K562 (cell line): ENCODE measurements around the gene ROR2. TPM values are rescaled to one million over a fixed set of nuclear protein-coding genes. Genes with fewer than 3 reads are reported as not detected.

ENCODE experiments used
- ATAC-seq: fragments of 200-7000 bp; cut with Tn5 transposase; 3 replicates; pipeline ENCODE4 v1.9.1; 2020; ENCODE audit warnings: moderate library complexity
- BruUV-seq: library from RNA; stranded (reverse); fragments of 400-500 nt; replicated peaks from 2 replicates; lab custom pipeline; 2021; lab: Mats Ljungman, UMichigan
- CTCF ChIA-PET: fragments of 300-600 bp; formaldehyde crosslinking; extraction: SDS; loops from one replicate; lab custom pipeline; 2021; ENCODE audit warnings: low intra/inter-chr PET ratio; lab: Yijun Ruan, JAX
- POLR2A ChIA-PET: fragments of 300-600, 350-650 bp; sonication (Branson Sonifier 250); formaldehyde crosslinking; extraction: SDS; loops from one replicate; lab custom pipeline; 2021; ENCODE audit warnings: antibody characterized with exemption, inconsistent platforms; lab: Yijun Ruan, JAX
- DNase-seq, 4 experiments: peaks; one replicate each; pipeline versions ENCODE4 v3.0.0 to v3.0.0-alpha.2; 2011 to 2018; ENCODE audit warnings: low spot score in 3 of 4, mixed read lengths in 3 of 4; ENCODE audit errors: extremely low read depth in 1 of 4
- FAIRE-seq: peaks from 2 replicates; lab custom pipeline; 2011; peaks lifted over from hg19 to GRCh38; lab: Jason Lieb, UNC
- H2AFZ ChIP-seq: 2 replicates; pipeline ENCODE4 v1.6.0; 2011; ENCODE audit warnings: low read depth, low read length, control low read depth, inconsistent platforms
- H3K27ac ChIP-seq: fragments of 200-600 bp; 3 replicates; pipeline ENCODE4 v1.8.0; 2011; ENCODE audit warnings: low read depth, mild to moderate bottlenecking, control low read depth, inconsistent platforms, low read length, moderate library complexity, mixed read lengths; ENCODE audit errors: extremely low read depth
- H3K27me3 ChIP-seq, 2 experiments: fragments of 300-600 bp in 1 of 2; 2 replicates in 1 of 2; 3 replicates in 1 of 2; pipeline versions ENCODE4 v1.6.0 to v1.8.0; 2011; ENCODE audit warnings: inconsistent platforms in 2 of 2, low read length in 2 of 2, mild to moderate bottlenecking in 1 of 2, mixed read lengths in 1 of 2, moderate library complexity in 1 of 2; ENCODE audit not compliant: control insufficient read depth in 2 of 2, insufficient read depth in 2 of 2
- H3K36me3 ChIP-seq: fragments of 300-600 bp; 3 replicates; pipeline ENCODE4 v1.8.0; 2011; ENCODE audit warnings: mild to moderate bottlenecking, low read length, inconsistent platforms; ENCODE audit not compliant: control insufficient read depth, insufficient read depth
- H3K4me1 ChIP-seq, 2 experiments: fragments of 200-600 bp in 1 of 2; replicated peaks in 1 of 2; 2 replicates in 1 of 2; 3 replicates in 1 of 2; pipeline versions ENCODE4 v1.5.1 to v1.8.0; 2011; ENCODE audit warnings: inconsistent platforms in 2 of 2, low read length in 2 of 2, mild to moderate bottlenecking in 1 of 2, mixed read lengths in 1 of 2, moderate library complexity in 1 of 2; ENCODE audit not compliant: control insufficient read depth in 2 of 2, insufficient read depth in 2 of 2
- H3K4me2 ChIP-seq: 2 replicates; pipeline ENCODE4 v1.6.1; 2011; ENCODE audit warnings: low read length, control low read depth, inconsistent platforms, mixed read lengths; ENCODE audit not compliant: insufficient read depth
- H3K4me3 ChIP-seq: fragments of 200-600 bp; sonication (generic), shearing (Covaris generic); 2 replicates; pipeline ENCODE4 v1.5.1; 2016; ENCODE audit warnings: control low read depth, inconsistent platforms
- H3K79me2 ChIP-seq: fragments of 200-600 bp; 3 replicates; pipeline ENCODE4 v1.8.0; 2011; ENCODE audit warnings: low read length, inconsistent platforms; ENCODE audit not compliant: control insufficient read depth, insufficient read depth
- H3K9ac ChIP-seq, 2 experiments: 2 replicates each; pipeline versions ENCODE4 v1.6.0 to v1.6.1; 2011; ENCODE audit warnings: low read depth in 2 of 2, low read length in 2 of 2, control low read depth in 1 of 2, inconsistent platforms in 1 of 2, mild to moderate bottlenecking in 1 of 2, mixed read lengths in 1 of 2; ENCODE audit not compliant: insufficient read depth in 1 of 2
- H3K9me1 ChIP-seq: one replicate; pipeline ENCODE4 v1.6.0; 2011; ENCODE audit warnings: inconsistent platforms, mild to moderate bottlenecking, low read length, moderate library complexity; ENCODE audit not compliant: control insufficient read depth, insufficient read depth
- H3K9me3 ChIP-seq: replicated peaks from 2 replicates; pipeline ENCODE4 v1.5.1; 2011; ENCODE audit warnings: low read depth, low read length, inconsistent platforms; ENCODE audit not compliant: control insufficient read depth, insufficient read depth
- H4K20me1 ChIP-seq: replicated peaks from 2 replicates; pipeline ENCODE4 v1.6.1; 2011; ENCODE audit warnings: low read length, inconsistent platforms, mixed read lengths; ENCODE audit not compliant: control insufficient read depth, insufficient read depth
- E2F3 ChIP-seq: fragments of 250-450 bp; sonication (Bioruptor Pico); IDR thresholded peaks from 2 replicates; pipeline ENCODE4 v1.4.0; 2020; ENCODE audit warnings: mild to moderate bottlenecking
- FOXA3 ChIP-seq, 2 experiments: fragments of 450-650 bp in 1 of 2; sonication (generic) in 1 of 2; formaldehyde crosslinking; IDR thresholded peaks in 1 of 2; conservative IDR thresholded peaks in 1 of 2; 2 replicates each; pipeline versions ENCODE4 v1.4.0 to v1.8.0; 2020 to 2022; ENCODE audit warnings: mild to moderate bottlenecking in 2 of 2, missing genetic modification reagents in 1 of 2
- GTF2E2 ChIP-seq: fragments of 200-800 bp; sonication (Bioruptor generic); IDR thresholded peaks from 2 replicates; pipeline ENCODE4 v1.6.1; 2016; ENCODE audit warnings: missing genetic modification characterization, missing compliant biosample characterization
- MAFG ChIP-seq: fragments of 450-650 bp; conservative IDR thresholded peaks from 2 replicates; pipeline ENCODE4 v1.6.1; 2016; ENCODE audit warnings: missing genetic modification characterization, missing compliant biosample characterization
- MYNN ChIP-seq, 2 experiments: sonication (generic); formaldehyde crosslinking in 1 of 2; IDR thresholded peaks; 2 replicates each; pipeline versions ENCODE4 v1.5.0 to v1.6.1; 2016 to 2020; ENCODE audit warnings: antibody characterized with exemption in 1 of 2, missing genetic modification reagents in 1 of 2
- POLR2A ChIP-seq: fragments of 450-650 bp; conservative IDR thresholded peaks from 2 replicates; pipeline ENCODE4 v1.6.1; 2016
- SIN3A ChIP-seq, 2 experiments: fragments of 150-350 bp in 1 of 2; IDR thresholded peaks; 2 replicates each; pipeline ENCODE4 v1.6.1; 2011 to 2016; ENCODE audit warnings: borderline replicate concordance in 2 of 2, low read depth in 2 of 2, low read length in 2 of 2, mild to moderate bottlenecking in 2 of 2, moderate library complexity in 2 of 2; ENCODE audit not compliant: control insufficient read depth in 1 of 2
- SMARCB1 ChIP-seq: IDR thresholded peaks from 2 replicates; pipeline ENCODE4 v1.6.1; 2011; ENCODE audit warnings: improper control_type of control experiment, low read depth; ENCODE audit not compliant: insufficient read length
- TAL1 ChIP-seq: fragments of 450-650 bp; IDR thresholded peaks from 2 replicates; pipeline ENCODE4 v1.6.1; 2016; ENCODE audit warnings: mild to moderate bottlenecking
- ZNF274 ChIP-seq: IDR thresholded peaks from 2 replicates; pipeline ENCODE4 v1.6.1; 2011; ENCODE audit warnings: low read depth, mild to moderate bottlenecking, low read length, moderate library complexity, borderline replicate concordance
- ZNF764 ChIP-seq: fragments of 250-450 bp; sonication (Bioruptor Pico); IDR thresholded peaks from 2 replicates; pipeline ENCODE4 v1.4.0; 2020; ENCODE audit warnings: low read depth, mild to moderate bottlenecking, moderate library complexity
- WGBS: fragments of 100-300 bp; shearing (Covaris generic); methylation state at CpG from one replicate; pipeline ENCODE4 v1.1.6; 2016; ENCODE audit warnings: low coverage, mixed read lengths; ENCODE audit not compliant: insufficient coverage; ENCODE audit errors: missing lambda C conversion rate; 5-methylcytosine and 5-hydroxymethylcytosine counted together
- in situ Hi-C: fragments of 300-500 bp; cut with MboI; formaldehyde crosslinking; loops from 4 replicates; pipeline ENCODE4 v1.15.0; 2018; ENCODE audit warnings: inconsistent platforms, mixed read lengths
- intact Hi-C: fragments of 100-400 bp; cut with micrococcal nuclease; formaldehyde crosslinking; loops from 2 replicates; pipeline ENCODE4 v1.14.2; 2022
- polyA plus RNA-seq, 8 experiments: library from polyadenylated mRNA; depleted of rRNA in 4 of 8; stranded (reverse) in 5 of 8; unstranded in 3 of 8; fragments of >200 nt; fragmentation: Nextera tagmentation in 2 of 8; fragmentation: Illumina TruSeq in 1 of 8; extraction: Ambion mirVana in 2 of 8; extraction: Trizol in 1 of 8; gene quantifications; 2 replicates each; pipeline versions ENCODE4 v1.2.1 to v1.2.3, GENCODE V29; 2011 to 2014; ENCODE audit warnings: inconsistent platforms in 1 of 8, missing spikeins in 1 of 8
- total RNA-seq, 7 experiments: library from RNA; depleted of rRNA in 6 of 7; stranded (reverse); fragments of >200 nt in 6 of 7; fragmentation: Illumina TruSeq in 2 of 7; extraction: Trizol in 2 of 7; gene quantifications; 2 replicates each; pipeline versions ENCODE4 v1.2.1 to v1.2.3, GENCODE V29; 2011 to 2021; ENCODE audit warnings: low replicate concordance in 1 of 7
- TF ChIP-seq, protein P1 (sequence below), 2 experiments: fragments of 450-650 bp; IDR thresholded peaks; 2 replicates each; pipeline ENCODE4 v1.6.1; 2016
- TF ChIP-seq, protein P2 (sequence below), 2 experiments: fragments of 450-650 bp; formaldehyde crosslinking in 1 of 2; IDR thresholded peaks; 2 replicates each; pipeline versions ENCODE4 v1.4.0 to v1.6.1; 2014 to 2020; ENCODE audit warnings: mild to moderate bottlenecking in 2 of 2, borderline replicate concordance in 1 of 2, low read depth in 1 of 2

ROR2 gene
- total and polyA plus RNA-seq, 9 of the 15 experiments (the other 6 are each of a cell fraction or from before 2014, with no cell fraction given) = 5.6 to 33.8 (median 15.3) TPM

DNA sequence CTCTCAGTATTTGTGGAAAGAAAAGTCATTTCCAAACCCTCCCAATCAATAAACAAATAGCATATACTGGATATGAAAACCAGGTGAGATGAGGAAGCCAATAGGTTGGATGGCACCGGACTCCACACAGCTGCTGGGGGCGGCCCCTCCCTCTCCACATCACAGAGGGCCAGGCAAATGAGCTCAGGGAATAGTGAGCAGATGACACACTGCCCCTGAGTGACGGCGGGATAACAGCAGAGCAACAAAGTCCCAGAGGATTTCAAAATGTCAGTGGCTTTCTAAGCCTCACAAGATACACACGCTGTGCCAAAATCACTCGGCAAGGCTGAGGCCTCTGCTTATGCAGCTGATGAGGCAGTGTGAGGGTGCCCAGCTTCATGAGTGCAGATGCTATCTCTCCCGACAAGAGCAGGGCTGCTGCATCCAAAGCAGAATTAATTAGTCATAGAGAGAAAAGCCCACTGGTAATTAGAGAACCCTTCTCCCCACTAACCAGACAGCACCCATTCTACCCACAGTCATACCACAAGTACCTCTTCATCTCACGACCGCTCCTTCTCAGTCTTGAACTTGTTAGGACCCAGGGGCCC lies 291.4 kb downstream of the ROR2 start:
- no peaks in the 10 kb centered on the region for H3K9me1 ChIP-seq
- H3K27me3 ChIP-seq = peaks cover 13 to 40% of the 10 kb centered on the region in 2 experiments
- CTCF ChIA-PET = no interaction called here
- POLR2A ChIA-PET = interaction anchor here (0.6 to 1.1 kb wide), 3 partner anchors 9 to 524 kb away, joined by 3 to 4 read pairs (median 3); no protein-coding TSS in a partner anchor
- WGBS = 2% methylated on average over 9 of the region's 9 CpGs
- H4K20me1 ChIP-seq = no peaks in the 10 kb centered on the region
- FAIRE-seq (no peak), ATAC-seq (no peak), DNase-seq (no peak)
- no peaks in the 10 kb centered on the region for H3K36me3 ChIP-seq
- H3K79me2 ChIP-seq = no peaks in the 10 kb centered on the region
- intact Hi-C loops = loop anchor here (1.0 kb wide), 1 partner anchor 69 kb away; no protein-coding TSS in a partner anchor
- no peaks in the 10 kb centered on the region for H3K9me3 ChIP-seq
- TF ChIP-seq SMARCB1 (no peak), ZNF764 (CRISPR knock-in tag) (no peak), E2F3 (CRISPR knock-in tag) (no peak), MYNN (IDR thresholded peaks at IDR 0.05) (no peak), MYNN (CRISPR knock-in tag; IDR thresholded peaks at IDR 0.05) (no peak), SIN3A (IDR thresholded peaks at IDR 0.05; ENCODE audit: borderline replicate concordance in 2 of 2, control insufficient read depth in 1 of 2, low read depth in 2 of 2, low read length in 2 of 2) (no peak), POLR2A (no peak), MAFG (tag) (no peak), FOXA3 (CRISPR knock-in tag; conservative IDR thresholded peaks at IDR 0.05 in 1 of 2, IDR thresholded peaks at IDR 0.05 in 1 of 2) (no peak), TAL1 (no peak), GTF2E2 (no peak), ZNF274 (no peak)
- TF ChIP-seq, protein P1, sequence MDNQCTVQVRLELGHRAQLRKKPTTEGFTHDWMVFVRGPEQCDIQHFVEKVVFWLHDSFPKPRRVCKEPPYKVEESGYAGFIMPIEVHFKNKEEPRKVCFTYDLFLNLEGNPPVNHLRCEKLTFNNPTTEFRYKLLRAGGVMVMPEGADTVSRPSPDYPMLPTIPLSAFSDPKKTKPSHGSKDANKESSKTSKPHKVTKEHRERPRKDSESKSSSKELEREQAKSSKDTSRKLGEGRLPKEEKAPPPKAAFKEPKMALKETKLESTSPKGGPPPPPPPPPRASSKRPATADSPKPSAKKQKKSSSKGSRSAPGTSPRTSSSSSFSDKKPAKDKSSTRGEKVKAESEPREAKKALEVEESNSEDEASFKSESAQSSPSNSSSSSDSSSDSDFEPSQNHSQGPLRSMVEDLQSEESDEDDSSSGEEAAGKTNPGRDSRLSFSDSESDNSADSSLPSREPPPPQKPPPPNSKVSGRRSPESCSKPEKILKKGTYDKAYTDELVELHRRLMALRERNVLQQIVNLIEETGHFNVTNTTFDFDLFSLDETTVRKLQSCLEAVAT (IDR thresholded peaks at IDR 0.05) = no peak
- TF ChIP-seq, protein P2, sequence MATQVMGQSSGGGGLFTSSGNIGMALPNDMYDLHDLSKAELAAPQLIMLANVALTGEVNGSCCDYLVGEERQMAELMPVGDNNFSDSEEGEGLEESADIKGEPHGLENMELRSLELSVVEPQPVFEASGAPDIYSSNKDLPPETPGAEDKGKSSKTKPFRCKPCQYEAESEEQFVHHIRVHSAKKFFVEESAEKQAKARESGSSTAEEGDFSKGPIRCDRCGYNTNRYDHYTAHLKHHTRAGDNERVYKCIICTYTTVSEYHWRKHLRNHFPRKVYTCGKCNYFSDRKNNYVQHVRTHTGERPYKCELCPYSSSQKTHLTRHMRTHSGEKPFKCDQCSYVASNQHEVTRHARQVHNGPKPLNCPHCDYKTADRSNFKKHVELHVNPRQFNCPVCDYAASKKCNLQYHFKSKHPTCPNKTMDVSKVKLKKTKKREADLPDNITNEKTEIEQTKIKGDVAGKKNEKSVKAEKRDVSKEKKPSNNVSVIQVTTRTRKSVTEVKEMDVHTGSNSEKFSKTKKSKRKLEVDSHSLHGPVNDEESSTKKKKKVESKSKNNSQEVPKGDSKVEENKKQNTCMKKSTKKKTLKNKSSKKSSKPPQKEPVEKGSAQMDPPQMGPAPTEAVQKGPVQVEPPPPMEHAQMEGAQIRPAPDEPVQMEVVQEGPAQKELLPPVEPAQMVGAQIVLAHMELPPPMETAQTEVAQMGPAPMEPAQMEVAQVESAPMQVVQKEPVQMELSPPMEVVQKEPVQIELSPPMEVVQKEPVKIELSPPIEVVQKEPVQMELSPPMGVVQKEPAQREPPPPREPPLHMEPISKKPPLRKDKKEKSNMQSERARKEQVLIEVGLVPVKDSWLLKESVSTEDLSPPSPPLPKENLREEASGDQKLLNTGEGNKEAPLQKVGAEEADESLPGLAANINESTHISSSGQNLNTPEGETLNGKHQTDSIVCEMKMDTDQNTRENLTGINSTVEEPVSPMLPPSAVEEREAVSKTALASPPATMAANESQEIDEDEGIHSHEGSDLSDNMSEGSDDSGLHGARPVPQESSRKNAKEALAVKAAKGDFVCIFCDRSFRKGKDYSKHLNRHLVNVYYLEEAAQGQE (IDR thresholded peaks at IDR 0.05; ENCODE audit: borderline replicate concordance) = no peak
- TF ChIP-seq, protein P2 (CRISPR knock-in tag; IDR thresholded peaks at IDR 0.05; ENCODE audit: low read depth) = no peak
- H3K27ac ChIP-seq = no peak overlapping the region
- no peak overlapping the region for H2AFZ ChIP-seq
- in situ Hi-C loops = no loop called here
- no TSS peak for BruUV-seq
- no peak overlapping the region for H3K4me3 ChIP-seq
- no peak overlapping the region for H3K9ac ChIP-seq
- no peak overlapping the region for H3K4me2 ChIP-seq
- no peaks in the 10 kb centered on the region for H3K4me1 ChIP-seq
